NOMO-1 treated with DMSO at 0.1 percent for 48 hours (cell line): ENCODE data around the gene ZNF488.

ENCODE experiments used
- DNase-seq: peaks from one replicate; lab custom pipeline; 2025; ENCODE audit not compliant: unreplicated experiment; lab: John Stamatoyannopoulos, UW

The ZNF488 gene

GRCh38 chr10:47332371-47332770, 51.7 kb downstream of the ZNF488 start:
- DNase-seq: no peak

GRCh38 chr10:47331954-47332353, 52.1 kb downstream of the ZNF488 start:
- no peak for DNase-seq

- DNase-seq: no peak
These were observed 52.6 kb downstream of the ZNF488 start for GRCh38 chr10:47331491-47331890.

GRCh38 chr10:47330804-47331203, 53.3 kb downstream of the ZNF488 start:
- no peak for DNase-seq

- DNase-seq: no peak
These were observed 53.7 kb downstream of the ZNF488 start for GRCh38 chr10:47330366-47330765.

GRCh38 chr10:47329855-47330254, 54.2 kb downstream of the ZNF488 start:
- DNase-seq: no peak

- no peak for DNase-seq
These were observed 57.2 kb downstream of the ZNF488 start for GRCh38 chr10:47326927-47327330.

- no peak for DNase-seq
These were observed 57.7 kb downstream of the ZNF488 start for GRCh38 chr10:47326306-47326926.

GRCh38 chr10:47325303-47326291, 58.5 kb downstream of the ZNF488 start:
- DNase-seq: no peak

GRCh38 chr10:47323636-47324296, 60.3 kb downstream of the ZNF488 start:
- DNase-seq: no peak

- DNase-seq: no peak
These were observed 61.0 kb downstream of the ZNF488 start for GRCh38 chr10:47323087-47323486.

- no peak for DNase-seq
These were observed 61.6 kb downstream of the ZNF488 start, which contains the start of gene GDF2 for GRCh38 chr10:47322300-47323061. Gene GDF2, plus strand, starts transcription at chr10:47322454. Its CDS starts 215 bp downstream, at chr10:47322669.

GRCh38 chr10:47321521-47322195, 62.4 kb downstream of the ZNF488 start:
- DNase-seq: no peak

GRCh38 chr10:47320812-47321211, 63.3 kb downstream of the ZNF488 start:
- no peak for DNase-seq

GRCh38 chr10:47319784-47320183, 64.3 kb downstream of the ZNF488 start:
- no peak for DNase-seq

- DNase-seq: no peak
These were observed 65.4 kb downstream of the ZNF488 start for GRCh38 chr10:47318706-47319105.

- DNase-seq: no peak
These were observed 66.8 kb downstream of the ZNF488 start for GRCh38 chr10:47317251-47317650.

GRCh38 chr10:47316131-47316530, 68.0 kb downstream of the ZNF488 start:
- no peak for DNase-seq
